ENCODE data around the gene CRIP1.

Gene CRIP1

GRCh38 chr14:105533391-105533790 lies 46.7 kb downstream of the CRIP1 start:
- no peak for DNase-seq (ENCODE audit: low read depth)

GRCh38 chr14:105533811-105534498 lies 47.3 kb downstream of the CRIP1 start:
- DNase-seq (ENCODE audit: low read depth): no peak

- DNase-seq (ENCODE audit: low read depth): no peak
Measured at GRCh38 chr14:105534586-105534985, 47.9 kb downstream of the CRIP1 start.

- DNase-seq (ENCODE audit: low read depth): no peak
Measured at GRCh38 chr14:105536051-105536450, 49.4 kb downstream of the CRIP1 start.

GRCh38 chr14:105536691-105537579 lies 50.2 kb downstream of the CRIP1 start:
- DNase-seq (ENCODE audit: low read depth): no peak

- DNase-seq (ENCODE audit: low read depth): no peak
Measured at GRCh38 chr14:105537580-105538474, 51.1 kb downstream of the CRIP1 start.

Measured in stromal cell of bone marrow (primary cell).